ENCODE data around the gene VPS13D.
A peak's percentile ranks its signal among the peaks of the same experiment; 100 is the strongest.

The VPS13D gene

DNA sequence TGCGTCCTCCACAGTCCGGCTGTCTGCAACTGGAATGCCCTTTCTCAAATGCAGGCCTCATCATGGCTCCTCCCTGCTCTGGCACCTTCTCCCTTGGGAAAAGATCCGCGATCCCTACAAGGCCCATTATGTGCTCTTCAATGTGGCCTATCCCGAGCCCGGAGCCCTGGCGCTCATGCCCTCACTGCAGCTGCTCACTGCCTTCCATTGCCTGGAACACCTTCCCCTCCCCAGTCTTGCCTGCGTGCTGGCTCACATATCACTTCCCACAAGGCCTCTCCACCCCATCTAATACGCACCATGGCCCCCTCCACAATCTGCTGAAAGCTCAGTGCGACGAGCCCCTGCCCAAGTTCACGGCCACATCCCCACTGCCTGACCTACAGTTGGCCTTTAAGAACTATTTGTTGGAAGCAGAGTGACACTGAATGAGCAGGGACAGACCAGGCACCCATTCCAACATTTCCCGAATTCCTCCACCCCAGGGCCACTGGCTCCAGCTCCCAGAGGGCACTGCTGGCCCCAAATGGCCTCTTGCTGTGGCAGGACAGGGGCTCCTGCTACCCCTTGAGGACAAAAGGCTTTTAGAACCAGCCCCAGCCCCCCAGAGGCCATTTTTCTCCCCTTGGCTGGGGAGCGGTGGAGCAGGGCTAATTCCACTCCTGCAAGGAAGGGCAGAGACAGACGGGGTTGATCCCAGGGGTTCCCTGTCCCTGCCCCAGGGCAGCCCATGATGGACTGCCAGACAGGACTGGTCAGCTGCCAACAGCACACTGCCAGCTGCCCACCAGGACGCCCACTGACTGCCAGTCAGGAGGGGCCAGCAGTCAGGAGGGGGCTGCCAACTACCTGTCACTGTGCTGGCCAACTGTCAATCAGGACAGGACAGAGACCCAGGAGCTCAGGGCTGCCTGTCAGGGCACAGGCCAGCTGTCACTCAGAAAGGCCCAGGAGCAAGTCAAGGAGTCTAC, 323.4 kb downstream of the VPS13D start:
- DNase-seq (ENCODE audit: low read depth, low spot score): no peak

DNA sequence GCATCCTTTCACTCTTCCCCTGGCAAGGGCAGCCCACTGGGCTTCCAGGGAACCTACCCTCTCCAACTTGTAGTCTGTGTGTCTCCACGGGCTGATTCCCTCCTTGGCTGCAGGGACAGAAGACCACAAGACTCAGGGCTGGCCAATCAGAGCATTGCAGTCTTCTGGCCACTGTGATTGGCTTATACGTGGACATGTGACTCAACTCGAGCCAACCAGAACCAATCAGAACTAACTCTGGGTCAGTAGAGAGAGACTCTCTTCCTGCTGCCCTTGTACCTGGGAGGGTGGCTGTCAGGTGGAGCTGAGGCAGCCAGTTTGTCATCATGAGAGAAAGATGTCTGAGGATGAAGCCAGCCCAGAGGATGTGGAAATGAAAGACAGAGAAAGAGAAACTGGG, 324.1 kb downstream of the VPS13D start:
- DNase-seq (ENCODE audit: low read depth, low spot score): no peak

DNA sequence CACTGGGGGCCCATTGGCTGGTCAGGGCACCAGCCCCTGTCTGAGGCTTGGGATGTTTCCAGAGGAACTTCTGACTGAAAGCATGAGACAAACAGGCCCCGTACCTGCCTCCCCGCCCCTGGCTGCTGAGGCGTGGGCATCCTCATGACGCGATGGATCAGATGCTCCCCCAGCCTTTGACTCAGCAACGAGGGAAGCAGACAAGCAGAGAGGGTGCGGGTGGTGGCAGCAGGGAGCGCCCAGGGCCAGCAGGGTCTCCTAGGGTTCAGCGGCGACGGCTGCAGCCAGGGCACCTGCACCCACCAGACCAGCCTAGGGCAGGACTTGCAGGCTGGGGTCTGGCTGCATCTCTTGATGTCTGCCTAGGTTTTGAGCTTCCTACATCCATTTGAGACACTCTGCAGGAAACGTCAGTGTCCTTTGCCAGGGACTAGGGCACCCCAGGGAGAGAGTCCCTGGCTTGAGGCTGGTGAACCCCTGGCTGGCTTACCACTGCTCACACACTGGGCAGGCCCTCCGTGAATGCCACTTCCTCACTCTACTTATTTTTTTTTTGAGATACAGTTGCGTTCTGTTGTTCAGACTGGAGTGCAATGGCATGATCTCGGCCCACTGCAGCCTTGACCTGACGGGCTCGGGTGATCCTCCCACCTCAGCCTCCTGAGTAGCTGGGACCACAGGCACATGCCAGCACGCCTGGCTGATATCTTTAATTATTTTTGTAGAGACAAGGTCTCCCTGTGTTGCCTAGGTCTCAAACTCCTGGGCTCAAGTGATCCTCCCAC, 324.9 kb downstream of the VPS13D start:
- DNase-seq (ENCODE audit: low read depth, low spot score): no peak

DNA sequence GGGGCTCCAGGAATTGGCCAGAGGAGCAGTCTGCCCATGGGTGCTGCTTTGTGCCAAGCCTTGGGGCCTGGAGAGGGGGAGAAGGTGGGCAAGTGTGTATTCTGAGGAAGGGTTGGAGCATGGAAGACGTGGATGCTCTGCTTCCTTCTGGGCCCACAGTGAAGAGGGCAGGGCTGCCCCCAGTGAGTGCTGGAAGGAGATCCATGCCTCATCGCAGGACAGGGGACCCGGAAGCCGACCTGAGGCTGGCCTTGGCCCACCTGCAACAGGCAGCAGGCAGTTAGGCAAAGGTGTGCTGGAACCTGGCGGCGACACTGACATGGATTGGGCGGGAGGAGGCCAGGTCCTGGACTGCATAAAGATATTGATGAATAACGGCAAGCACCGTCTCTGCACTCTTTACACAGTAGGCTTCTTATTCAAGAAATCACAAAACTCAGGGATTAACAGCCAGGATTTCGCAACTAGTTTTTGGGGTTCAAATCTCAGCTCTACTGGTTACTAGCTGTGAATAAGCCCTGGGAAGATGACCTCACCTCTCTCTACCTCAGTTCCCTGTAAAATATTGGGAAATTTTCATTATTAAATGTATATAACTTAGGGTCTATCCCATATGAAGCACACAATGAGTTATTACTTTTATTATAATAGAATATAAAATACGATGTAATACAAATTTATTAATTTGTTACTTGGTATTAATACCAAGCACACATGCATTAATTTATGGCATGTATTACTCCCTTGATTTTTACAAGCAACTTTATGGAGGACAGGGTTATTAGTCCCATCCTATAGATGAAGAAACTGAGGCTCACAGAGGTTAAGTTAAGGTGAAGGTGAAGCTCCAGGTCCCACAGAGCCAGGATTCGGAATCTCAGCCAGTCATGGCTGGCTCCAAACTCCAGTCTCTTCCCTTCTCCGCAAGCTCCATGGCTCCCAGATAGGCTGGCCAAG, 325.9 kb downstream of the VPS13D start:
- DNase-seq (ENCODE audit: low read depth, low spot score): no peak

DNA sequence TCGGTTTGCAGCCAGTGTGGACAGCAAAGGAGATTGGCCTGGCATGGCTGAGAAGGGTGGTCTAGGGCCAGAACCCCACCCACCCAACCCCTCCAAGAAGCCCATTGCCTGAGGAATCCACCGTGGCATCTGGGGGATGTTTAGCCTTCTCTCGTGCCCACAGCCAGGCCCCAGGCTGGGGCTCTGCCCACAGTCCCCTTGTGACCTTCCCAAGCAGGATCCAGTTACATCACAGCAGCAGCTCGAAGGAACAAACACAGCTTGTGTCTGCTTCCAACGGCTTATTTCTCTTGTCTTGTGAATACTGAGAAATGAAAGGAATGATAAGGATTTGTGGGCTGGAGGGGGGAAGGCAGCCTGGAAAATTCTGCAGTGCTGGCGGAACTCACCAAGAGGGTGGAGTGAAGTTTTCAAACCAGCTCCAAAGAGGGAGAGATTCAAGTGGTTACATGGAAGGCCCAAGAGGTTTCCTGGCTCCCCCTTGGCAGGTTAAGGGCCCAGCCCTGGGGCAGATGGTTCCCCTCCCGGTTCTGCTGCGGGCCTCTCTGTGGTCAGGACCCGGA, 326.6 kb downstream of the VPS13D start:
- DNase-seq (ENCODE audit: low read depth, low spot score): peak; percentile 66

DNA sequence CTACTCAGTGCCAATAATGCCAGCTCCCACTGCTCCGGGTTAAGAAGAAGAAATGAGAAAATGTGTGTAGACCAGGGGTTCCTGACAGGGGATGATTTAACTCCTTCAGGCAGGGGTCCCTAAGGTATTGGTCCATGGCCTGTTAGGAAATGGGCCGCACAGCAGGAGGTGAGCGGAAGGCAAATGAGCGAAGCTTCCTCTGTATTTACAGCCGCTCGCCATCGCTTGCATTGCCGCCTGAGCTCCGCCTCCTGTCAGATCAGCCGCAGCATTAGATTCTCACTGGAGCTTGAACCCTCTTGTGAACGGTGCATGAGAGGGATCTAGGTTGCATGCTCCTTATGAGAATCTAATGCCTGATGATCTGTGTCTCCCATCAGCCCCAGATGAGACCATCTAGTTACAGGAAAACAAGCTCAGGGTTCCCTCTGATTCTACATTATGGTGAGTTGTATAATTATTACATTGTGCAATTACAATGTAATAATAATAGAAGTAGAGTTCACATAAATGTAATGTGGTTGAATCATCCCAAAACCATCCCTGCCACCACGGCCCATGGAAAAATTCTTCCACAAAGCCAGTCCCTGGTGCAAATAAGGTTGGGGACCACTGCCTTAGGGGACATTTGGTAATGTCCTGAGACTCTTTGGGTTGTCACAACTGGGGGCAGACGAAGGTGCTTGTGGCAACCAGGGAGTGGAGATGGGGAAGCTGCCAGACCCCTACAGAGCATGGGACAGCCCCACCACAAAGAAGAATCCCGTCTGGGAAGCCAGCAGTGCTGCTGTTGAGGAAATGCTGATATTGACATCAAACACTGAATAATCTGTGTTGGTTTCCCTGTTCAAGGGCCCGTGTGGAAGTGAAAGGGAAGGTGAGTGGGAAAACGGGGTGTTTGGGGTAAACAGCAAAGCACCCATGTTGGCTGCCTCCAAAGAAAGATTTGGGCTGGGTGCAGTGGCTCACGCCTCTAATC, 327.4 kb downstream of the VPS13D start:
- DNase-seq (ENCODE audit: low read depth, low spot score): no peak

DNA sequence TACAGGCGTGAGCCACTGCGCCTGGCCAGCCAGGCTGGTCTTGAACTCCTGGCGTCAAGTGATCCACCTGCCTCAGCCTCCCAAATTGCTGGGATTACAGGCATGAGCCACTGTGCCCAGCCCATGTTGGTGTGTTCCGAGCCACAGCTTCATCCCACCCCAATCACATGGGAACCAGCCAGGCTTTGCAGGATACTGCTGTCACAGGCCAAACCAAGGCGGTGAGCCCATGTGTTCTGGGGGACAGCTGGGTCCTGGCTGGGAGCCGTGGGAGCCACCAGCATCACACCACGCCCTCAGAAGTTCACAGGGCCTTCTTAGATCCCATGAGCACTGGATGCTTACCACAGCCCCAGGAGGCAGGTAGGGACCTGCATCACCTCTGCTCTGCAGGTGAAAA, 331.3 kb downstream of the VPS13D start:
- DNase-seq (ENCODE audit: low read depth, low spot score): no peak

Measured in smooth muscle cell of the brain vasculature (primary cell).